Measurements from ENCODE around the gene PUM2. TPM values are rescaled to one million over a fixed set of nuclear protein-coding genes. Genes with fewer than 3 reads are reported as not detected.
"Not testable (repeated sequence)": the region's sequence is repeated elsewhere in the genome, so short reads cannot be mapped to it uniquely, and the experiment has no call there.

Gene PUM2
- total RNA-seq, 1 donor from 2014 or later = 76.6 TPM

DNA sequence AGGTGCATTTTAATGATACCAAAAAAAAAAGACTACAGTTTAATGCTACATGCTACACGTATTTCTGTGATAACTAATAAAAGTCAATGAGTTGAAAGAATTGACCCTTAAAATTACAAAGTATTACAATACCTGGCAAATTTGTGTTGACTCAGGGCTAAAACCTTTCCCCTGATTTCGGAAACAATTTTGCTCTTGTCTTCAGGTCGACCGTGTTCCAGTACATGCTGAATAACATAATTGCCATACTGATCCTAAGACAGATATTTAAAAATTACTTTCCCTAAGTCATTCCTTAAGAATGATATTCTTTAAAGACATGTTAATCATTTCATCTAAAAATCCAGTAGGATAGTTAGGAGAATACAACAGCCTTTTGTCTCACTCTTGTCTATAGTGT, 95.9 kb downstream of the PUM2 start:
- intact Hi-C loops (cut with DNase I) = no loop called here
- Histone ChIP-seq H3K27me3 (no peaks in the 10 kb centered on the region), H3K36me3 (peaks cover 0 to 74% of the 10 kb centered on the region in 2 donors), H3K27ac (no peak overlapping the region), H3K4me3 (no peak overlapping the region), H3K9me3 (no peaks in the 10 kb centered on the region), H3K4me1 (no peaks in the 10 kb centered on the region)
- DNase-seq (ENCODE audit: extremely low spot score in 2 of 2) = no peak
- TF ChIP-seq POLR2A (IDR thresholded peaks at IDR 0.05) = no peak
- TF ChIP-seq, protein P1, sequence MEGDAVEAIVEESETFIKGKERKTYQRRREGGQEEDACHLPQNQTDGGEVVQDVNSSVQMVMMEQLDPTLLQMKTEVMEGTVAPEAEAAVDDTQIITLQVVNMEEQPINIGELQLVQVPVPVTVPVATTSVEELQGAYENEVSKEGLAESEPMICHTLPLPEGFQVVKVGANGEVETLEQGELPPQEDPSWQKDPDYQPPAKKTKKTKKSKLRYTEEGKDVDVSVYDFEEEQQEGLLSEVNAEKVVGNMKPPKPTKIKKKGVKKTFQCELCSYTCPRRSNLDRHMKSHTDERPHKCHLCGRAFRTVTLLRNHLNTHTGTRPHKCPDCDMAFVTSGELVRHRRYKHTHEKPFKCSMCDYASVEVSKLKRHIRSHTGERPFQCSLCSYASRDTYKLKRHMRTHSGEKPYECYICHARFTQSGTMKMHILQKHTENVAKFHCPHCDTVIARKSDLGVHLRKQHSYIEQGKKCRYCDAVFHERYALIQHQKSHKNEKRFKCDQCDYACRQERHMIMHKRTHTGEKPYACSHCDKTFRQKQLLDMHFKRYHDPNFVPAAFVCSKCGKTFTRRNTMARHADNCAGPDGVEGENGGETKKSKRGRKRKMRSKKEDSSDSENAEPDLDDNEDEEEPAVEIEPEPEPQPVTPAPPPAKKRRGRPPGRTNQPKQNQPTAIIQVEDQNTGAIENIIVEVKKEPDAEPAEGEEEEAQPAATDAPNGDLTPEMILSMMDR (IDR thresholded peaks at IDR 0.05) = no peak
- no peak for TF ChIP-seq POLR2AphosphoS5 (IDR thresholded peaks at IDR 0.05; ENCODE audit: insufficient read depth in 1 of 2, low read depth in 1 of 2)

DNA sequence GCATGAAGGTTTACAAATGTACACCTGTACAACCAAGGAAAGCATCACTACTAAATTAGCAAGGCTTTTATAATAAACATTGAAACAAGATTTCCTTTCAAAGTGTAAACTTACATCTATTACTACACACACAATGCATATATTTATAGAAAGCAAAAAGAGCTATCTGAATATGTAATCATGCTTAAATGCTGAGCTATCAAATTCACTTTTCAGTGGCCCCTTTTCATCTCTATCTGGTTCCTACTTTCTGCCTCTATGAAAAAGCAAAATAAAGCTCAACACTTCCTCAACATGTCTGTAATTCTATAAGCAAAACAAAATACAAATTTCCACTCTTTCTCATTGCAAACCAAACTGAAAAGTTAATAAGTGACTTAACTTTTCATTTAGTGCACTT, 100.2 kb downstream of the PUM2 start:
- intact Hi-C loops (cut with DNase I) = no loop called here
- no peaks in the 10 kb centered on the region for H3K4me1 ChIP-seq
- H3K4me3 ChIP-seq = no peak overlapping the region
- TF ChIP-seq POLR2A (IDR thresholded peaks at IDR 0.05) (no peak), POLR2AphosphoS5 (IDR thresholded peaks at IDR 0.05; ENCODE audit: insufficient read depth in 1 of 2, low read depth in 1 of 2) (no peak)
- TF ChIP-seq, protein P1 (IDR thresholded peaks at IDR 0.05) = no peak
- H3K27me3 ChIP-seq = no peaks in the 10 kb centered on the region
- no peak overlapping the region for H3K27ac ChIP-seq
- peaks cover 0 to 72% of the 10 kb centered on the region in 2 donors for H3K36me3 ChIP-seq
- H3K9me3 ChIP-seq = no peaks in the 10 kb centered on the region
- no peak for DNase-seq (ENCODE audit: extremely low spot score in 2 of 2)

DNA sequence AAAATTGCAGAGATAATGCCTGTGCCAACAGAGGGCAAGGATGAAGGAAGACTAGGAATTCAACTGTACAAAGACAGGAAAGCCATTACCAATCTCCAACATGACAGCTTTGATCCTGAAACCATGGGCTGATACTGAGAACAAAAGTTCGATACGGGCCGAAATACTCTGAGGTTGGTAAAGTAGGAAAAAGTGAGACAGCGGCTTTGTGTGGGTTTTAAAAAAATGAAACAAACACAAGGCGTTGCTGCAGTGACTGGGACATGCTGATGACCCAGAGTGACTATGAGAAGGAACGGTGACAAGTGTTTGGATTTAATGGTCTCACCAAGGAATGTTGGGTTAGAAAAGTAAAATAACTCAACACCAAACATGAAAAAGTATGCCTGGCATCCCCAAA, 101.5 kb downstream of the PUM2 start:
- Histone ChIP-seq H3K27me3 (no peaks in the 10 kb centered on the region), H3K9me3 (no peaks in the 10 kb centered on the region), H3K4me3 (no peak overlapping the region), H3K4me1 (no peaks in the 10 kb centered on the region), H3K36me3 (peaks cover 0 to 59% of the 10 kb centered on the region in 2 donors), H3K27ac (no peak overlapping the region)
- intact Hi-C loops (cut with DNase I) = no loop called here
- TF ChIP-seq POLR2AphosphoS5 (IDR thresholded peaks at IDR 0.05; ENCODE audit: insufficient read depth in 1 of 2, low read depth in 1 of 2) (no peak), POLR2A (IDR thresholded peaks at IDR 0.05) (no peak)
- TF ChIP-seq, protein P1 (IDR thresholded peaks at IDR 0.05) = no peak
- no peak for DNase-seq (ENCODE audit: extremely low spot score in 2 of 2)

DNA sequence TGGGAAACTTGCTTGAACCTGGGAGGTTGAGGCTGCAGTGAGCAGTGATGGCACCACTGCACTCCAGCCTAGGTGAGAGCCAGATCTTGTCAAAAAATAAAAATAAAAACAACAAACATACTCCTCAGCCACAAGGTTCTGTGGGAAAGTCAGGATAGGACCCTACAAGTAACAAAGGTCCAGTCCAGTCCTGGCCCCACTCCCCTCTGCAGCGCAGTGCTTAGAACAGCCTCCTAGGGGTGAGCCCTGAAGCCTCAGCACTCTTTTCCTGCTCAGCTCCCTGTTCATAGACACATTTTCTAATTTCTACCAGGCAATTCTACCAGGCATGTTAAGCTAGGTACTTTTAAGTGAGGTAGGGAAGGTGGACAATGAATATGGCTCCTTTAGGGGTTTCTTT, 103.6 kb downstream of the PUM2 start:
- TF ChIP-seq, protein P1 (IDR thresholded peaks at IDR 0.05) = no peak
- TF ChIP-seq POLR2A (IDR thresholded peaks at IDR 0.05) = no peak
- no peak for TF ChIP-seq POLR2AphosphoS5 (IDR thresholded peaks at IDR 0.05; ENCODE audit: insufficient read depth in 1 of 2, low read depth in 1 of 2)
- Histone ChIP-seq H3K9me3 (no peaks in the 10 kb centered on the region), H3K27ac (no peak overlapping the region), H3K27me3 (no peaks in the 10 kb centered on the region), H3K36me3 (peaks cover 0 to 38% of the 10 kb centered on the region in 2 donors), H3K4me3 (no peak overlapping the region), H3K4me1 (no peaks in the 10 kb centered on the region)
- no peak for DNase-seq (ENCODE audit: extremely low spot score in 2 of 2)
- intact Hi-C loops (cut with DNase I) = no loop called here

DNA sequence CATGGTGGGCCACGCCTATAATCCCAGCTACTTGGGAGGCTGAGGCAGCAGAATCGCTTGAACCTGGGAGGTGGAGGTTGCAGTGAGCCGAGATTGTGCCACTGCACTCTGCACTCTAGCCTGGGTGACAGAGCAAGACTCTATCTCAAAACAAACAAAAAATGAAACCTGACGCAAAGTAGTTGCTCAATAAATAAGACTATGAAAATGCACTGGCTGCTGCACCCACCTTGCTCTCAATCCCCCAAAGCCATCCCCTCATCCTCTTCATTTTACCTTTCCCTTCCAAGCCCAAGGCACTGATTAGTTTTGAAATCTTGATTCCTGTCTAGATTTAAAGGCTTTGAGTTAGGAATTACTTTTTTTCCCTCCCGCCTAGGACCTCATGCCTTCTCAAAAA, 107.0 kb downstream of the PUM2 start:
- H3K4me3 ChIP-seq; intact Hi-C loops (cut with DNase I); H3K4me1 ChIP-seq; DNase-seq (ENCODE audit: extremely low spot score in 2 of 2); H3K27me3 ChIP-seq; H3K9me3 ChIP-seq; H3K27ac ChIP-seq: not testable (repeated sequence)
- H3K36me3 ChIP-seq = peaks cover 0 to 11% of the 10 kb centered on the region in 2 donors

All from vagina (tissue), 2 donors.